Activated CD8-positive, alpha-beta memory T cell treated with anti-CD3 and anti-CD28 coated beads for 4 hours (primary cell): Measurements from ENCODE around the gene SH2D1B.
"Not testable (repeated sequence)": the region's sequence is repeated elsewhere in the genome, so short reads cannot be mapped to it uniquely, and the experiment has no call there.

ENCODE experiments used
- DNase-seq, 2 donors: peaks; one replicate each; pipeline ENCODE4 v3.0.0-alpha.2; 2020; ENCODE audit warnings: low read depth in 2 of 2

SH2D1B gene, protein sequence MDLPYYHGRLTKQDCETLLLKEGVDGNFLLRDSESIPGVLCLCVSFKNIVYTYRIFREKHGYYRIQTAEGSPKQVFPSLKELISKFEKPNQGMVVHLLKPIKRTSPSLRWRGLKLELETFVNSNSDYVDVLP

DNA sequence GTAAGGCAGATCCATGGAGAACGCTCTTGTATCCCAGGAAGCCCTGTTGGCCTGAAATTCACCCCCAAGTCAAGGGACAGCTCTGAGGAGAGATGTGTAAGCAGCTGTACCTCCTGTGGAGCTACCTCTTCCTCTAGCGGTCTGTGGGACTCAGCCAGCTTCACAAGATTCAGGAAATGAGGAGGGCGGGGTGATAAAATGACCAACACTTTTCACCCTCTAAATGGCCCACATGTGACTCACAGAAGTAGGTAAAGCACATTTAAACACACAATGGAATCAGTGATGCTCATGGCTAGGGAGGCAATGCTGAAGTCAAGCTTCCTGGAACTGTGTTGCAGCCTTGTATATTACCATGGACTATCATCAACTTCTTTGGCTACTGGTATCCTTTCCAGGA lies at the start of gene SH2D1B:
Gene SH2D1B (minus strand): TSS at position 135 of the 400 bp plus-strand sequence. CDS start 120 bp downstream, at position 15.
- DNase-seq = peak in 1 of 2 donors; percentile 14

DNA sequence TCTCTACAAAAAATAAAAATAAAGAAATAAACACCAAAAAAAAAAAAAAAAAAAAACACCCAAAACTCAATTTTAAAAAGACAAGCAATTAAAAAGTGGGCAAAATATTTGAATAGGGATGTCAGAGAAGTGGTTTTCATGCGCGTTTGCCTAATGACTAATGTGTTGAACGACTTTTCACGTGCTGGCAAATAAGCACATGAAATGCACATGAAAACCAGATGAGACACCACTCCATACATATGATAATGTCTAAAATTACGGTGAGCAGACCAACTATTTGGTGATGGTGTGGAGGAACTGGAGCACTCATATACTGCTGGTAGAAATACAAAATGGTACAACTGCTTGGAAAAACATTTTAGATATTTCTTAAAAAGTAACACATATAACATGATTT lies 46.3 kb upstream of the SH2D1B start:
- no peak for DNase-seq

DNA sequence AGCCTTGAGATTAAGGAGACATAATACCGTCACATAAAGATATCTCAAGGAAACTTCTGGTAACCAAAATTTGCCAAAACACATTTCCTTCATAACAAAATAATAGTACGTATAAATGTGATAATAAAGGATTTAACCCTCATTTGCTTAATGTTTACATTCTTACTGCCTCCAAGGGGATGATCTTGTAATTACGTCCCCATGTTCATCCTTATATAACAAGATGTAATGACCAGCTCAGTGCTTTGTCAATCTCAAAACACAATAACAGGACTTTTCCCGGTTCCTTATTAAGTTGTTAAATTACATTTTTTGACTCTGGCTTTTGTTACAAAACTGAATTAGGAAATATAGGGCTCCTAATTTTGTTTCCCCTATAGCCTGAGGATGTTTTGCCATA lies 44.4 kb upstream of the SH2D1B start:
- no peak for DNase-seq

DNA sequence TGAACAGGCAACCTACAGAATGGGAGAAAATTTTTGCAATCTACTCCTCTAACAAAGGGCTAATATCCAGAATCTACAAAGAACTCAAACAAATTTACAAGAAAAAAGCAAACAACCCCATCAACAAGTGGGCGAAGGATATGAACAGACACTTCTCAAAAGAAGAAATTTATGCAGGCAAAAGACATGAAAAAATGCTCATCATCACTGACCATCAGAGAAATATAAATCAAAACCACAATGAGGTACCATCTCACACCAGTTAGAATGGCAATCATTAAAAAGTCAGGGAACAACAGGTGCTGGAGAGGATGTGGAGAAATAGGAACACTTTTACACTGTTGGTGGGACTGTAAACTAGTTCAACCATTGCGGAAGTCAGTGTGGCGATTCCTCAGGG lies 42.4 kb upstream of the SH2D1B start:
- not testable (repeated sequence) for DNase-seq

DNA sequence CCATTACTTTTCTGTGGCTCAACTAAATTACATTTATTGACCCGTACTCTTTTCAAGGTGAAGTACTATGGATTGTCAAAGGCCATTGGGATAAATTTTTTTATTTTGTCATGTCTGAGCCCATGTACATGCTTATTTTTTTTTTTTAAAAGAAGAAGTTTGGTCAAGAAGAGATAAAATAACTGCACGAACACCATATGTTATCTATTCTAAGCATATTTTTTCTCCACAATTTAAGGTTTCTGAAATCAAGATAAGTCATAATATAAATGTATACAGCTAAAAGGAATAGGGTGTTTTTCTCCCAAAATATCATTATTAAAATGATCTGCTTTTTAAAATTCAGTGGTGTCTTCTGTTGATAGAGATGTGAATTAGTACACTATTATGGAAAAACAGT lies 35.0 kb upstream of the SH2D1B start:
- no peak for DNase-seq

DNA sequence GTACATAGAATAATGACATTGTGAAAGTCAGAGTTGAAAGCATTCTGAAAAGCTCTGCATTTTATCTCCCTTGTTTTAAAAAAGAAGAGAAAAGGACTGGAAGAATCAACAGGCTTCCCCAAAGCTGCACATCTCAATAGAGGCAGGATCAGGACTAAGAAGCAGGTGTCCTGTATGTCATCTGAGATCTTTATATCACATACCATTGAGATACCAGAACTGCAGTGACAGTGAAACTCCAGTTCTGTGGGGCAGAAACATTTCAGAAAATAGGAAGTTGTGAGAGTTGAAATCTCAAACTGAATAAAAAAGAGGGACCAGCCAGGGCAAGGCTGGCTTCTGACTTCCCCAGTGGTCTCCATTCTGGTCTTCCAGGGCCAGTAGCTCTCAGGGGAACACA lies 33.0 kb upstream of the SH2D1B start:
- DNase-seq = no peak

DNA sequence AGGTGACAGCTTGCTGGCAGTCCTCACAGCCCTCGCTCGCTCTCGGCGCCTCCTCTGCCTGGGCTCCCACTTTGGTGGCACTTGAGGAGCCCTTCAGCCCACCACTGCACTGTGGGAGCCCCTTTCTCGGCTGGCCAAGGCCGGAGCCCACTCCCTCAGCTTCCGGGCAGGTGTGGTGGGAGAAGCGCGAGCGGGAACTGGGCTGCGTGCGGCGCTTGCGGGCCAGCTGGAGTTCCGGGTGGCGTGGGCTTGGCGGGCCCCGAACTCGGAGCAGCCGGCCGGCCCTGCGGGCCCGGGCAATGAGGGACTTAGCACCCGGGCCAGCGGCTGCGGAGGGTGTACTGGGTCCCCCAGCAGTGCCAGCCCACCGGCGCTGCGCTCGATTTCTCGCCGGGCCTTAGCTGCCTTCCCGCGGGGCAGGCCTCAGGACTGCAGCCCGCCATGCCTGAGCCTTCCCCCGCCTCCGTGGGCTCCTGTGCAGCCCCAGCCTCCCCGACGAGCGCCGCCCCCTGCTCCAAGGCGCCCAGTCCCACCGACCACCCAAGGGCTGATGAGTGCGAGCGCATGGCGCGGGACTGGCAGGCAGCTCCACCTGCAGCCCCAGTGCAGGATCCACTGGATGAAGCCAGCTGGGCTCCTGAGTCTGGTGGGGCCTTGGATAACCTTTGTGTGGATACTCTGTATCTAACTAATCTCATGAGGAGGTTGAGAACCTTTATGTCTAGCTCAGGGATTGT lies 21.2 kb upstream of the SH2D1B start:
- DNase-seq = not testable (repeated sequence)

DNA sequence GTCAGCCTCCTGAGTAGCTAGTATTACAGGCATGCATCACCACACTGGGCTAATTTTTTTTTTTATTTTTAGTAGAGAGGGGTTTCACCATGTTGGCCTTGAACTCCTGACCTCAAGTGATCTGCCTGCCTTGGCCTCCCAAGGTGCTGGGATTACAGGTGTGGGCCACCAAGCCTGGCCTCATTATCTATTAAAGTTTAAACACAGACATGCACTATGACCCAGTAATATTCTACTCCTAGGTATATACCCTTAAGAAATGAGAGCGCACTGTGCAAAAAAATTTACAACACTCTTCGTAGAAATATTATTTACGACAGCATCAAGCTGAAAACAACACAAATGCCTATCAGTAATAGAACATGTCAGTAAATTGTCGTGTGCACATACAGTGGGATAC lies 18.6 kb upstream of the SH2D1B start:
- DNase-seq = no peak

DNA sequence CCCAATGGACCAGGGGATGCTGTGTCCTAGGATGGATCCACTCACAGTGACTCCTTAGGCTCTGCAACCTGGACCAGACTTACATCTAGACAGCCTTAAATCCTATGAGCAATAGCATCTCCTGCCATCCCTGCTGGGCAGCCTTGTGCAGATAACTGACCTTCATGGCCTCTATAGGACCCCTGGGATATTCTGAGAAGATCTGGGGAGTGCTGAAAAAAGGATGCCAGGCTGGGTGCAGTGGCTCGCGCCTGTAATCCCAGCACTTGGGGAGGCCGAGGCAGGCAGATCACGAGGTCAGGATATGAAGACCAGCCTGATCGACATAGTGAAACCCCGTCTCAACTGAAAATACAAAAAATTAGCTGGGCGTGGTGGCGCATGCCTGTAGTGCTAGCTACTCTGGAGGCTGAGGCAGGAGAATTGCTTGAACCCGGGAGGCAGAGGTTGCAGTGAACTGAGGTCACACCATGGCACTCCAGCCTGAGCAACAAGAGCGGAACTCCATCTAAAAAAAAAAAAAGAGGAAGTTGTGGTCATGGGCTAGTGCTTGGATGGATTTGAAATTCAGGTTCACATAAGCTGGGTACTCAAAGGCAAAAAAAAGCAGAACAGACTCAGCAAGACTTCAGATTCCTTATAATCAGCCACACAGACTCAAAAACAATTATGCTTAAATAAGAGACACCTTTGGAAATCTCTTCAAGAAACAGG lies 10.9 kb upstream of the SH2D1B start:
- DNase-seq = no peak

DNA sequence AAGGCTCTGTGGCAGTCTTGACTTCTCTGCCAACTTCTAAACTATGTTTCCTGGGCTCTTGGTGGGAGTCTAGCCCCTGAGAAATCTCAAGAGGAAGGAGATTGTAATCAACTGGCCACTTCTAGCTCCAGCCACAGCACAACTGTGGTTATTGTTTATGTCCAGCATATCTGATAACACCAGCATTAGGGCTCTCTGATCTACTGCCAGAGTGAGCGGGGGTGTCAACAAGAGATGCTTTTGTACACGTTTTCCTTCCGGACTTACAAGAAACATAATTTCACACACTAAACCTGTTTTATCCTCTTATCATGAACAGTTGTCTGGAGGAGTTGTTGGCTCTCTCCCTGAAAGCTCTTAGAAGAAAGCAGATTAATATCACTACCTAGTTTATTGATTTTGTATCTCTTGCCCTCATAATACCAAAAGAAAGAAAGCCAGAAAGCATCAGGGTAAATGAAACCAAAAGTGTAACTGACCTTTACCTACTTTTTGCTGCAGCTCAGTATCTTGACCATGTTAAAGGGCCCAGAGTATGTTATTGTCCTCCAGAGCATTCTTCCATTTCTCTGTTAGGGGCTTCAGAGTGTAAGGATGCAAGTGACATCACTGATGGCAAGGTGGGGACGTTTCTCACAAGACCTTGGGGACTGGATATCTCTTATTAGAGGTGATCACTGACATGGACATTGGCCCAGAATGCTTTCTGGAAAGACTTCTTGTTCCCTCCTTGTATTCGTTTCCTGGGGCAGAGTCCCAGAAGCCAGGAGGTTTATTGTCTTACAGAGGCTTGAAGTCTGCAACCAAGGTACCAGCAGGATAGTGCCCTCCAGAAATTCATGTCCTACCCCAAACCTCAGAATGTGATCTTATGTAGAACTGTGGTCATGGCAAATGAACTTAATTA lies 9.6 kb upstream of the SH2D1B start:
- no peak for DNase-seq

DNA sequence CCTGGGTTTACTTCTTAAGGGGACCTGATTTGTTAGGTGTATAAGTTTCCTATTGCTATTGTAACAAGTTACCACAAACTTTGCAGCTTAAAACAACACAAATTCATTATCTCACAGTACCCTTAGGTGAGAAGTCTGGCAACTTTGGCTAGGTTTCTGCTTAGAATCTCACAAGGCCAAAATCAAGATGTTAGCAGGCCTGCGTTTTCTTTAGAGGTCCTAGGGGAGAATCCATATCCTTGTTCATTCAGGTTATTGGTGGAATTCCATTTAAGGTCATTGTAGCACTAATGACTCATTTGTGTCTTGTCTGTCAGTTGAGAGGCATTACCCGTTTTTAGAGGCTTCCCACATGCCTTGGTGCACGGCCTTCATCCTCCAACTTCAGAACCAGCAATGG lies 8.2 kb upstream of the SH2D1B start:
- no peak for DNase-seq

DNA sequence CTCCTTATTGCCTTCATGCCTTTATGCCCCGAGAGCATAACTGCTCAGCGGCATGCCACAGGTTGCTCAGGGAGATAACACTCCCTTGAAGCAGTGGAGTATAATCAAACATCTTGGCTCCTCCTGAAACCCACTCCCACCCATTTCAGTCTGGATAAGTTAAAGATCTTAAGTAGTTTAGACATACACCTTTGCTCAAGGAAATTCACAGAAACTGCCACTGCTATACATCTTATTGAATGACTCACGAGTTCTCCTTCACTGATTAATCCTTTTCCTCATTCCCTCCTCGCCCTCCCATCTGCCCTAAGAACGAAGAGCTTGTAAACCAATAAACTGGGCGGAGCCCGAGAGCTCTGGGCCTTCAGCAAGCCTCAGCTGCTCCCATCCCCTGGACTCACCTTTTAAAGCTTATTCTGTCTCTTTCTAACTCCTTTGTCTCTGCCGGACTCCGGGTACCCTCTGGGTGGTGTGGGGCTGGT lies 7.6 kb upstream of the SH2D1B start:
- not testable (repeated sequence) for DNase-seq

DNA sequence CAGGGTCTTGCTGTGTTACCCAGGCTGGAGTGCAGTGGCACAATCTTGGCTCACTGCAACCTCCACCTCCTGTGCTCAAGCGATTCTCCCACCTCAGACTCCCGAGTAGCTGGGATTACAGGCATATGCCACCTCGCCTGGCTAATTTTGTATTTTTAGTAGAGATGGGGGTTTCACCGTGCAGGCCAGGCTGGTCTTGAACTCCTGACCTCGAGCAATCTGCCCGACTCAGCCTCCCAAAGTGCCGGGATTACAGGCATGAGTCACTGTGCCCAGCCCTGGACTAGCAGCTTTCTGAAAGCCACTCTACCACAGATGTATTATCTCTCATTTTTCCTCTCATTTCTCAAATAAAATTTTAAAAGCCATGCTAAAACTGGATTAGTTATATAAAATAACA lies 6.6 kb upstream of the SH2D1B start:
- DNase-seq = not testable (repeated sequence)

DNA sequence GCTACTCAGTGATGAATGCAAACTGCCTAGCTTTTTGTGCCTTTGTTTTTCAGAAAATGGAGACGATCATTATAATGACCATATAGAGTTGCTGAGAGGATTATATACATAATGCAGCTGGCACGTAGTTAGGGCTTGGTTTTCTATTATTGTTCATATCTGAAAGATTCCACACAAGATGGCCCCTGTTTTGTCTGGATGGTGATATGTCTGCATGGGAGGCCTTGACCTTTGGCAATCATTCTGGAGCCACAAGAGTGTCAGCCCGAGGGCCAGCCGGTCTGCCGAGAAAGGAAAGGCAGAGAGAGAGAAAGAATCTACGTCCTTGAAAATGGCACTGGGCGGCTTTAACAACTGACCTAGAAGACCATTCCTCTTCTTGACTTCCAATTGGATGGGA lies 5.7 kb upstream of the SH2D1B start:
- DNase-seq = no peak

DNA sequence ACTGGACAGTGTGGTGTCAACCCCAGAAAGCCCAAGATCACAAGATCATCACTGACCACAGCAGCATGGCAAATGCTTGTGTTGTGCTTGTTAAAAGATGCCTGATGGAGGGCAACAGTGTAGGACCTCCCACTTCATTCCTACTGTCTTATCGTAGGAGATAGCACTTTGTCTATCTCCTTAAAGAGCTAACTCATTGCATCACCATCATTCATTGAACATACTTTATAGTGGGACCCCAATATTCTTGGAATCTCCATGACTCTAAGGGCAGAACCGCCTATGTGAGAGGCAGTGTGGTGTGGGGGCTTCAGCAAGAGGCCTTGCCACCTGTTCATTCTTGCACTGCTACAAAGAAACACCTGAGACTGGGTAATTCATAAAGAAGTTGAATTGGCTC lies 5.0 kb upstream of the SH2D1B start:
- no peak for DNase-seq

DNA sequence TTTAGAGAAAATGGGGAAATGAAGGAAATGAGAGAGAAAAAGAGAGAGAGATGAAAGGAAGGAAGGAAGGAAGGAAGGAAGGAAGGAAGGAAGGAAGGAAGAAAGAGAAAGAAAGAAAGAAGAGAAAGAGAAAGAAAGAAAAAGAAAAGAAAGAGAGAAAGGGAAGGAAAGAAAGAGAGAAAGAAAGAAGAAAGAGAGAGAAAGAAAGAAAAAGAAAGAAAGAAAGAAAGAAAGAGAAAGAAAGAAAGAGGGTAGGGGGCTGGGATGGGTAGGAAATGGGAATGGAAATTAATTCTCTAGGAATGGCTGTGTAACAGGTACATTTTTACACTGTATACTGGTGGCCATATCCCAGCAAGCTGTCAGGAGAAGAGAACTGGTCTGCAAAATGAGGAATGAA lies 4.3 kb upstream of the SH2D1B start:
- no peak for DNase-seq

DNA sequence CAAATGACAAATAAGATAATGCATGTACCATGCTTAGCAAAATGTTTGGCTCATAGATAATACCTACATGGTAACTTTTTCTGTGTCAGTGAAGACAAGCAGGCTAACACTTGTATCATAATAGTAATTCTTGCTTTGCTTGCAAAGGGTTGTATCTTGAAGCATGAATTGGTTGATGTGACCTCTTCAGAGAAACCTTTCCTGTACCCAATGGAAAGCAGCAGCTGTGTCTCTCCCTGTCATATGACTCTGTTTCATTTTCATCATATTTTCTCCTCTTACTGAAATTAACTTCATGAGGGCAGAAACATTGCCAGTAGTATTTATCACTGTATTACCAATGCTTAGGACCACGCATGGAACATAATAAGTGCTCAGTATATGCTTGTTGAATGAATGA lies 4.4 kb downstream of the SH2D1B start:
- DNase-seq = no peak

DNA sequence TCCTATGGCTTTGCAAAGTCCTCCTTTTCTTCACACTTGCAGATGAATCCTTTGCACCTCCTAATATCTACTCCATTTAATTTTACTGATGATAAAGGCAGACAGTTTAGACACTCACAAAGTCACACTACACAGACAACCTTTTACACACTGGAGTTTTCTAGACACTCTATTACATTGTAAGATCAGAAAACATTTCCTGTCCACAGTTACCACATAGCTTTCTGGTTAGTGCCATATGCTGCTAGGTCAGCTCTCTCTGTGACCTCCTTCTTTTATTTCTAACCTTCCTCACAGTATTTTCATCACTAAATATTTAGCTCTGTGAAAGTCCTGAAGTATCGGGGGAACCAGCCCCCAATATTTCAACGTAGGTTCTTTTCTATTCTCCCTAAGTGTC lies 5.1 kb downstream of the SH2D1B start:
- no peak for DNase-seq

DNA sequence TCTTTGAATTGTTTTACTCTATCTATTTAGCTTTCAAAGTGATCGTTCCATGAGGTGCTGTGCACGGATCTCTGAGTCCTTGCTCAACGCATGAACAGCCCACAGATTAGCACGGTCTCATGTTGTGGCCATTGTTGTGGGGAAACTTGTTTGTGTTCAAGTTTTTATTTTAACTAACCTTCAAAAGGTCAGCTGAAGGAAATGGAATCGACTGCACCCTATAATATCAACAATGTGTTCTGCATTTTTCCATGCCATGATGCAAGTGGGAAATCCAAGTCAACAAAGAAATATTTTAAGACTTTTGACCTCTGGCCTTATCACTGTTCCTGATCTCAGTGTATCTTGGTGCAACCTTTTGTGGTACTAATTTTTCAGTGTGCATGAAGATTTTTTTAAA lies 6.1 kb downstream of the SH2D1B start:
- no peak for DNase-seq

DNA sequence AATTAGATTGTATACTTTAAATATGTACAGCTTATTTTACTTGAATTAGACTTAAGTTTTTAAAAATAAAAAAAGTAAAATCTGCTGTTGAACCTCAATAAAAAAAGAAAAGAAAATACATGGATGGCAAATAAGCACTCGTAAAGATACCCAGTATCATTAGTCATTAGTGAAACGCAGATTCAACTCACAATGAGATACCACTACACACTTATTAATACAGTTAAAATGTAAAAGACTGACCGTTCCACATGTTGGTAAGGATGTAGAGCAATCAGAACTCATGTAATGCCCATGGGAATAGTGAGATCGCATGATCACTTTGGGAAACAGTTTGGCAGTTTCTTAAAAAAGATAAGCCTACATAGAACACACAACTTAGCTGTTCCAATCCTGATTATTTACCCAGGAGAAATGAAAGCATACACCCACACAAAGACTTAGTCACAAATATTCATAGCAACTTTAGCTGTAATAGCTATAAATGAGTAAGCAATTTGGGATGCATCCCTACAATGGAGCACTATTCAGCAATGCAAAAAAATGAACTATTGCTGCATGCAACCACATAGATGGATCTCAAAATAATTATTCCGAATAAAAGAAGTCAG lies 7.3 kb downstream of the SH2D1B start:
- DNase-seq = no peak

DNA sequence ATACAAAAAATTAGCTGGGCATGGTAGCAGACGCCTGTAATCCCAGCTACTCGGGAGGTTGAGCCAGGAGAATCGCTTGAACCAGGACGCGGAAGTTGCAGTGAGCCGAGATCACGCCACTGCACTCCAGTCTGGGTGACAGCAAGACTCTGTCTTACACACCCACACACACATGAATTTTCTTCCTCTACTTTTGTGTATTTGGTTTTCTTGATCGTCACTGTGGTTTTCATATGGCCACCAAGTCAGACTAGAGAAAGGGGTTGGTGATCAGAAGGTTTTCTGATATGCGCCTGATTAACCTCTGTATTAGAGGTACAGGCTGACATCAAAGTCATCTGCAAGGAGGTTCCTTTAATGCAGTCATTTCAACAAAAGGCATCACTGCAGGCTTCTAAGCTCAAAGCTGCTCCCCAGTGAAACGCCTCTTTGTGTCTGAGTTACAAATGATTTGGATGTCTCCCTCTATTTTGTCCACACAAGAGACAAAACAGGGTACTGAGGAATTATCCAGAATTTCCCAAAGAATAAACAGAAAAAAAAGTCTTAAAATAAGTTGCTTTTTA lies 11.1 kb downstream of the SH2D1B start:
- DNase-seq = no peak
